Osteoblast (primary cell): Measurements from ENCODE around the gene AHNAK. TPM values are rescaled to one million over a fixed set of nuclear protein-coding genes. Genes with fewer than 3 reads are reported as not detected.

Source experiments
- DNase-seq: peaks from one replicate; pipeline ENCODE4 v3.0.0; 2011; ENCODE audit warnings: low spot score, mixed read lengths; ENCODE audit not compliant: insufficient read length; ENCODE audit errors: missing footprints
- H2AFZ ChIP-seq: 2 replicates; pipeline ENCODE4 v1.6.0; 2011; ENCODE audit warnings: mild to moderate bottlenecking, low read length
- H3K27ac ChIP-seq: 2 replicates; pipeline ENCODE4 v1.5.1; 2011; ENCODE audit warnings: mild to moderate bottlenecking, low read depth, low read length, moderate library complexity
- H3K27me3 ChIP-seq: 2 replicates; pipeline ENCODE4 v1.6.0; 2012; ENCODE audit warnings: mild to moderate bottlenecking, control low read depth, inconsistent platforms, low read length, moderate library complexity; ENCODE audit not compliant: insufficient read depth
- H3K36me3 ChIP-seq: 2 replicates; pipeline ENCODE4 v1.5.1; 2011; ENCODE audit warnings: mild to moderate bottlenecking, low read length, control low read depth, moderate library complexity; ENCODE audit not compliant: insufficient read depth
- H3K4me1 ChIP-seq: 2 replicates; pipeline ENCODE4 v1.5.1; 2011; ENCODE audit warnings: mild to moderate bottlenecking, low read length, control low read depth, moderate library complexity; ENCODE audit not compliant: insufficient read depth
- H3K4me2 ChIP-seq: 2 replicates; pipeline ENCODE4 v1.6.0; 2011; ENCODE audit warnings: mild to moderate bottlenecking, low read length; ENCODE audit not compliant: insufficient read depth
- H3K4me3 ChIP-seq: fragments of 200-600 bp; sonication (generic); 3 replicates; pipeline ENCODE4 v1.5.1; 2012; ENCODE audit warnings: mild to moderate bottlenecking, low read length, inconsistent platforms; ENCODE audit not compliant: insufficient read depth
- H3K79me2 ChIP-seq: 2 replicates; pipeline ENCODE4 v1.6.0; 2012; ENCODE audit warnings: mild to moderate bottlenecking, low read length, control low read depth, inconsistent platforms; ENCODE audit not compliant: insufficient read depth
- H3K9me3 ChIP-seq: 2 replicates; pipeline ENCODE4 v1.5.1; 2011; ENCODE audit warnings: low read depth, low read length, control low read depth
- H4K20me1 ChIP-seq: 2 replicates; pipeline ENCODE4 v1.6.0; 2012; ENCODE audit warnings: mild to moderate bottlenecking, low read length, control low read depth; ENCODE audit not compliant: insufficient read depth
- CTCF ChIP-seq: IDR thresholded peaks from 2 replicates; pipeline ENCODE4 v1.5.1; 2011; ENCODE audit warnings: mild to moderate bottlenecking, low read depth, low read length, moderate library complexity; ENCODE audit errors: extremely low read depth
- total RNA-seq: library from RNA; depleted of rRNA; stranded (reverse); fragments of >200 nt; gene quantifications from 2 replicates; pipeline ENCODE4 v1.2.3, GENCODE V29; 2012

Gene AHNAK
- total RNA-seq, 1 donor: 720 TPM

GRCh38 chr11:62443390-62444235 lies 103.0 kb downstream of the AHNAK start:
- H3K27me3 ChIP-seq: no peaks in the 10 kb centered on the region
- H3K4me3 ChIP-seq: peak overlapping the region; percentile 66
- DNase-seq: peak; percentile 79
- peak overlapping the region; percentile 80 for H3K4me2 ChIP-seq
- no peaks in the 10 kb centered on the region for H4K20me1 ChIP-seq
- no peak for TF ChIP-seq CTCF
- no peaks in the 10 kb centered on the region for H3K36me3 ChIP-seq
- peak overlapping the region; percentile 79 for H2AFZ ChIP-seq
- no peaks in the 10 kb centered on the region for H3K79me2 ChIP-seq
- H3K4me1 ChIP-seq: peaks cover 38% of the 10 kb centered on the region
- H3K27ac ChIP-seq: peak overlapping the region; percentile 80
- no peaks in the 10 kb centered on the region for H3K9me3 ChIP-seq

- peak overlapping the region; percentile 73 for H3K4me2 ChIP-seq
- no peaks in the 10 kb centered on the region for H3K9me3 ChIP-seq
- peak overlapping the region; percentile 49 for H3K4me3 ChIP-seq
- H3K27ac ChIP-seq: peak overlapping the region; percentile 90
- DNase-seq: peak; percentile 95
- peak; percentile 45 for TF ChIP-seq CTCF
- H3K79me2 ChIP-seq: no peaks in the 10 kb centered on the region
- no peaks in the 10 kb centered on the region for H3K36me3 ChIP-seq
- peaks cover 31% of the 10 kb centered on the region for H3K4me1 ChIP-seq
- H4K20me1 ChIP-seq: no peaks in the 10 kb centered on the region
- no peaks in the 10 kb centered on the region for H3K27me3 ChIP-seq
- H2AFZ ChIP-seq: peak overlapping the region; percentile 80
Observed at GRCh38 chr11:62439785-62440602, 106.6 kb downstream of the AHNAK start.

- H3K27ac ChIP-seq: no peak overlapping the region
- H3K4me1 ChIP-seq: peaks cover 22% of the 10 kb centered on the region
- no peak overlapping the region for H3K4me2 ChIP-seq
- no peaks in the 10 kb centered on the region for H3K9me3 ChIP-seq
- H3K27me3 ChIP-seq: no peaks in the 10 kb centered on the region
- DNase-seq: no peak
- no peak overlapping the region for H2AFZ ChIP-seq
- H3K79me2 ChIP-seq: no peaks in the 10 kb centered on the region
- H3K4me3 ChIP-seq: no peak overlapping the region
- TF ChIP-seq CTCF: no peak
- H3K36me3 ChIP-seq: no peaks in the 10 kb centered on the region
- H4K20me1 ChIP-seq: no peaks in the 10 kb centered on the region
Observed at GRCh38 chr11:62438641-62439040, 108.0 kb downstream of the AHNAK start.

- Histone ChIP-seq H2AFZ (no peak overlapping the region), H4K20me1 (no peaks in the 10 kb centered on the region), H3K27ac (no peak overlapping the region), H3K4me1 (peaks cover 24% of the 10 kb centered on the region), H3K4me3 (no peak overlapping the region), H3K27me3 (no peaks in the 10 kb centered on the region), H3K4me2 (no peak overlapping the region), H3K9me3 (no peaks in the 10 kb centered on the region), H3K36me3 (no peaks in the 10 kb centered on the region), H3K79me2 (no peaks in the 10 kb centered on the region)
- DNase-seq: no peak
- TF ChIP-seq CTCF: no peak
Observed at GRCh38 chr11:62437616-62438015, 109.0 kb downstream of the AHNAK start.
